HepG2 (cell line): Measurements from ENCODE around the gene GRM2. TPM values are rescaled to one million over a fixed set of nuclear protein-coding genes. Genes with fewer than 3 reads are reported as not detected.

Source experiments
- ATAC-seq: fragments of 200-7000 bp; cut with Tn5 transposase; 3 replicates; pipeline ENCODE4 v1.9.1; 2020; ENCODE audit warnings: mild to moderate bottlenecking, moderate library complexity
- BruUV-seq: library from RNA; stranded (reverse); fragments of 400-500 nt; replicated peaks from 2 replicates; lab custom pipeline; 2021; lab: Mats Ljungman, UMichigan
- CTCF ChIA-PET: fragments of 300-600 bp; formaldehyde crosslinking; extraction: SDS; loops from one replicate; lab custom pipeline; 2021; ENCODE audit warnings: low total read pairs, inconsistent platforms, low intra/inter-chr PET ratio; lab: Yijun Ruan, JAX
- POLR2A ChIA-PET: fragments of 350-600 bp; sonication (Branson Sonifier 250); formaldehyde crosslinking; loops from one replicate; lab custom pipeline; 2020; ENCODE audit warnings: antibody characterized with exemption, inconsistent platforms; lab: Yijun Ruan, JAX
- DNase-seq: peaks from one replicate; pipeline ENCODE4 v3.0.0-alpha.2; 2015; ENCODE audit warnings: low spot score
- FAIRE-seq: peaks from 3 replicates; lab custom pipeline; 2011; peaks lifted over from hg19 to GRCh38; lab: Jason Lieb, UNC
- H2AFZ ChIP-seq: one replicate; pipeline ENCODE4 v1.6.1; 2011; ENCODE audit warnings: low read length, inconsistent platforms
- H3K27ac ChIP-seq: fragments of 300-600 bp; 3 replicates; pipeline ENCODE4 v1.8.0; 2011; ENCODE audit warnings: mixed run types, mild to moderate bottlenecking, mixed read lengths, low read length, inconsistent platforms; ENCODE audit not compliant: insufficient read depth; ENCODE audit errors: extremely low read length
- H3K27me3 ChIP-seq, 2 experiments: fragments of 200-600 bp in 1 of 2; 2 replicates in 1 of 2; 3 replicates in 1 of 2; pipeline versions ENCODE4 v1.6.0 to v1.8.0; 2011; ENCODE audit warnings: low read length in 2 of 2, mild to moderate bottlenecking in 2 of 2, moderate library complexity in 2 of 2, inconsistent platforms in 1 of 2; ENCODE audit not compliant: insufficient read depth in 2 of 2, control insufficient read depth in 1 of 2
- H3K36me3 ChIP-seq, 2 experiments: fragments of 200-600 bp in 1 of 2; replicated peaks in 1 of 2; 2 replicates in 1 of 2; 3 replicates in 1 of 2; pipeline versions ENCODE4 v1.5.1 to v1.8.0; 2011; ENCODE audit warnings: low read length in 2 of 2, inconsistent platforms in 1 of 2; ENCODE audit not compliant: insufficient read depth in 2 of 2, control insufficient read depth in 1 of 2
- H3K4me1 ChIP-seq: 2 replicates; pipeline ENCODE4 v1.5.1; 2012; ENCODE audit warnings: low read length, inconsistent platforms; ENCODE audit not compliant: insufficient read depth
- H3K4me2 ChIP-seq: 2 replicates; pipeline ENCODE4 v1.6.0; 2011; ENCODE audit warnings: low read depth, low read length, inconsistent platforms
- H3K4me3 ChIP-seq, 3 experiments: fragments of 200-600 bp in 1 of 3; sonication (generic), shearing (Covaris generic) in 1 of 3; replicated peaks in 1 of 3; 2 replicates each; pipeline ENCODE4 v1.5.1; 2011 to 2016; ENCODE audit warnings: low read length in 3 of 3, inconsistent platforms in 2 of 3, low read depth in 2 of 3, mild to moderate bottlenecking in 2 of 3, control low read depth in 1 of 3, mixed read lengths in 1 of 3; ENCODE audit not compliant: insufficient read depth in 1 of 3
- H3K79me2 ChIP-seq: one replicate; pipeline ENCODE4 v1.6.1; 2011; ENCODE audit warnings: low read length, inconsistent platforms; ENCODE audit not compliant: insufficient read depth
- H3K9ac ChIP-seq: 2 replicates; pipeline ENCODE4 v1.6.0; 2011; ENCODE audit warnings: mild to moderate bottlenecking, low read depth, low read length, inconsistent platforms; ENCODE audit not compliant: insufficient read depth
- H3K9me3 ChIP-seq: 2 replicates; pipeline ENCODE4 v1.5.1; 2012; ENCODE audit warnings: mild to moderate bottlenecking, low read length
- H4K20me1 ChIP-seq: 2 replicates; pipeline ENCODE4 v1.6.0; 2011; ENCODE audit warnings: inconsistent platforms, mild to moderate bottlenecking, low read length, moderate library complexity; ENCODE audit not compliant: insufficient read depth
- CENPT ChIP-seq: sonication (generic); formaldehyde crosslinking; IDR thresholded peaks from 2 replicates; pipeline ENCODE4 v1.8.0; 2022; ENCODE audit warnings: low read depth, mild to moderate bottlenecking, moderate library complexity, missing genetic modification reagents
- GPN1 ChIP-seq: sonication (generic); formaldehyde crosslinking; IDR thresholded peaks from 2 replicates; pipeline ENCODE4 v1.5.1; 2020; ENCODE audit warnings: missing genetic modification reagents, borderline replicate concordance
- HDAC6 ChIP-seq: fragments of 200-600 bp; sonication (generic); IDR thresholded peaks from 2 replicates; pipeline ENCODE4 v1.7.0; 2017; ENCODE audit warnings: mild to moderate bottlenecking, antibody characterized with exemption, low read length, low read depth
- MTF2 ChIP-seq: sonication (generic); formaldehyde crosslinking; IDR thresholded peaks from 2 replicates; pipeline ENCODE4 v1.5.0; 2020; ENCODE audit warnings: missing genetic modification reagents, borderline replicate concordance
- PLRG1 ChIP-seq: fragments of 450-650 bp; conservative IDR thresholded peaks from 2 replicates; pipeline ENCODE4 v1.6.1; 2016
- SIN3B ChIP-seq: fragments of 150-350 bp; IDR thresholded peaks from 2 replicates; pipeline ENCODE4 v1.6.1; 2014; ENCODE audit warnings: low read length
- TCF12 ChIP-seq, 2 experiments: fragments of 450-650 bp in 1 of 2; sonication (generic) in 1 of 2; formaldehyde crosslinking in 1 of 2; IDR thresholded peaks; 2 replicates each; pipeline versions ENCODE4 v1.6.1 to v1.8.0; 2017 to 2022; ENCODE audit warnings: antibody characterized with exemption in 1 of 2, mild to moderate bottlenecking in 1 of 2, missing genetic modification reagents in 1 of 2, moderate library complexity in 1 of 2
- TFE3 ChIP-seq: IDR thresholded peaks from 2 replicates; pipeline ENCODE4 v1.6.1; 2016
- ZNF709 ChIP-seq: sonication (generic); formaldehyde crosslinking; IDR thresholded peaks from 2 replicates; pipeline ENCODE4 v1.5.0; 2020; ENCODE audit warnings: mild to moderate bottlenecking, missing genetic modification reagents
- ZNF710 ChIP-seq: sonication (generic); formaldehyde crosslinking; IDR thresholded peaks from 2 replicates; pipeline ENCODE4 v1.5.0; 2020; ENCODE audit warnings: mild to moderate bottlenecking, missing genetic modification reagents, borderline replicate concordance
- in situ Hi-C: cut with HindIII; loops from 2 replicates; pipeline ENCODE4 v1.10.0; 2017; ENCODE audit warnings: low pct_unique_long_range_greater_than_20kb; ENCODE audit not compliant: extremely low pct_ligation_motif_present
- intact Hi-C: fragments of 100-400 bp; cut with micrococcal nuclease; formaldehyde crosslinking; loops from one replicate; pipeline ENCODE4 v1.10.0; 2022; ENCODE audit not compliant: unreplicated experiment
- polyA plus RNA-seq, 8 experiments: library from polyadenylated mRNA; depleted of rRNA in 3 of 8; stranded (reverse) in 7 of 8; unstranded in 1 of 8; fragments of >200 nt; fragmentation: Illumina TruSeq in 4 of 8; extraction: Trizol in 4 of 8; gene quantifications; 2 replicates each; pipeline versions ENCODE4 v1.2.1 to v1.2.3, GENCODE V29; 2011 to 2016; ENCODE audit warnings: low read depth in 4 of 8, missing spikeins in 1 of 8, mixed read lengths in 1 of 8; ENCODE audit not compliant: insufficient read depth in 1 of 8
- total RNA-seq, 5 experiments: library from RNA; depleted of rRNA; stranded (reverse); fragments of >200 nt; fragmentation: Illumina TruSeq; extraction: Trizol; gene quantifications; 2 replicates each; pipeline ENCODE4 v1.2.3, GENCODE V29; 2016; ENCODE audit warnings: low read depth in 1 of 5
- TF ChIP-seq, protein P1 (sequence below): sonication (generic); formaldehyde crosslinking; IDR thresholded peaks from 2 replicates; pipeline ENCODE4 v1.5.0; 2020; ENCODE audit warnings: mild to moderate bottlenecking, missing genetic modification reagents
- TF ChIP-seq, protein P2 (sequence below): sonication (generic); formaldehyde crosslinking; IDR thresholded peaks from 2 replicates; pipeline ENCODE4 v1.4.0; 2020; ENCODE audit warnings: mild to moderate bottlenecking, missing genetic modification reagents
- TF ChIP-seq, protein P3 (sequence below): sonication (generic); formaldehyde crosslinking; IDR thresholded peaks from 2 replicates; pipeline ENCODE4 v1.4.0; 2020; ENCODE audit warnings: missing genetic modification reagents, mild to moderate bottlenecking, borderline replicate concordance

GRM2 gene
- total and polyA plus RNA-seq, 2 of the 13 experiments (the other 11 are each of a cell fraction or from before 2014, with no cell fraction given) = 0.04 to 0.07 TPM

DNA sequence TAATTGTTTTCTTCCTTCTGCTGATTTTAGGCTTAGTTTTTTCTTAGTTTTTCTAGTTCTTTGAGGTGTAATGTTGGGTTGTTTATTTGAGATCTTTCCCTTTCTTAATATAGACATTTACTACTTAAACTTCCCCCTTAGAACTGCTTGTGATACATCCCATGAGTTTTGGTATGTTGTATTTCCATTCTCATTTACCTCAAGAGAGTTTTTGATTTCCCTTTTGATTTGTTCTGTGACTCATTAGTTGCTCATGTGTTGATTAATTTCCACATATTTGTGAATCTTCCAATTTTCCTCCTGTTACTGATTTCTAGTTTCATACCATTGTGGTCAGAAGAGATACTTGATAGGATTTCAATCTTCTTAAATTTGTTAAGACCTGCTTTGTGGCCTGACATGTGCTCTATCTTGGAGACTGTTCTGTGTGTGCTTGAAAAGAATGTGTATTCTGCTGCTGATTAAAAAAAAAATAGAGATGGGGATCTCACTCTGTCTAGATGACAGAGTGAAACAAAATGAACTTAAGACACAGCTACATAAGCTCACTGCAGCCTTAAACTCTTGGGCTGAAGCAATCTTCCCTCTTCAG lies 22.3 kb downstream of the GRM2 start:
- no peak overlapping the region for H3K4me3 ChIP-seq
- ATAC-seq = no peak
- no peak overlapping the region for H3K27ac ChIP-seq
- no peaks in the 10 kb centered on the region for H3K36me3 ChIP-seq
- H3K27me3 ChIP-seq = peaks cover 0 to 2% of the 10 kb centered on the region in 2 experiments; a peak in 2 of 5 replicates
- H2AFZ ChIP-seq = no peak overlapping the region
- BruUV-seq = no TSS peak
- intact Hi-C loops = no loop called here
- H3K9me3 ChIP-seq = no peaks in the 10 kb centered on the region
- CTCF ChIA-PET = no interaction called here
- no peaks in the 10 kb centered on the region for H4K20me1 ChIP-seq
- no peaks in the 10 kb centered on the region for H3K79me2 ChIP-seq
- in situ Hi-C loops = no loop called here
- peaks cover 2% of the 10 kb centered on the region for H3K4me1 ChIP-seq
- FAIRE-seq = no peak
- H3K9ac ChIP-seq = no peak overlapping the region
- POLR2A ChIA-PET = no interaction called here
- DNase-seq = no peak
- H3K4me2 ChIP-seq = no peak overlapping the region
- TF ChIP-seq, protein P1, sequence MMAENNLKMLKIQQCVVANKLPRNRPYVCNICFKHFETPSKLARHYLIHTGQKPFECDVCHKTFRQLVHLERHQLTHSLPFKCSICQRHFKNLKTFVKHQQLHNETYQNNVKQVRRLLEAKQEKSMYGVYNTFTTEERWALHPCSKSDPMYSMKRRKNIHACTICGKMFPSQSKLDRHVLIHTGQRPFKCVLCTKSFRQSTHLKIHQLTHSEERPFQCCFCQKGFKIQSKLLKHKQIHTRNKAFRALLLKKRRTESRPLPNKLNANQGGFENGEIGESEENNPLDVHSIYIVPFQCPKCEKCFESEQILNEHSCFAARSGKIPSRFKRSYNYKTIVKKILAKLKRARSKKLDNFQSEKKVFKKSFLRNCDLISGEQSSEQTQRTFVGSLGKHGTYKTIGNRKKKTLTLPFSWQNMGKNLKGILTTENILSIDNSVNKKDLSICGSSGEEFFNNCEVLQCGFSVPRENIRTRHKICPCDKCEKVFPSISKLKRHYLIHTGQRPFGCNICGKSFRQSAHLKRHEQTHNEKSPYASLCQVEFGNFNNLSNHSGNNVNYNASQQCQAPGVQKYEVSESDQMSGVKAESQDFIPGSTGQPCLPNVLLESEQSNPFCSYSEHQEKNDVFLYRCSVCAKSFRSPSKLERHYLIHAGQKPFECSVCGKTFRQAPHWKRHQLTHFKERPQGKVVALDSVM (CRISPR knock-in tag) = no peak
- TF ChIP-seq CENPT (CRISPR knock-in tag) (no peak), TFE3 (CRISPR knock-in tag) (no peak), MTF2 (no peak), SIN3B (no peak), ZNF709 (CRISPR knock-in tag) (no peak), ZNF710 (CRISPR knock-in tag) (no peak), HDAC6 (no peak), TCF12 (IDR thresholded peaks at IDR 0.05) (no peak), TCF12 (CRISPR knock-in tag; IDR thresholded peaks at IDR 0.05) (no peak), GPN1 (CRISPR knock-in tag) (no peak), PLRG1 (no peak)
- TF ChIP-seq, protein P2, sequence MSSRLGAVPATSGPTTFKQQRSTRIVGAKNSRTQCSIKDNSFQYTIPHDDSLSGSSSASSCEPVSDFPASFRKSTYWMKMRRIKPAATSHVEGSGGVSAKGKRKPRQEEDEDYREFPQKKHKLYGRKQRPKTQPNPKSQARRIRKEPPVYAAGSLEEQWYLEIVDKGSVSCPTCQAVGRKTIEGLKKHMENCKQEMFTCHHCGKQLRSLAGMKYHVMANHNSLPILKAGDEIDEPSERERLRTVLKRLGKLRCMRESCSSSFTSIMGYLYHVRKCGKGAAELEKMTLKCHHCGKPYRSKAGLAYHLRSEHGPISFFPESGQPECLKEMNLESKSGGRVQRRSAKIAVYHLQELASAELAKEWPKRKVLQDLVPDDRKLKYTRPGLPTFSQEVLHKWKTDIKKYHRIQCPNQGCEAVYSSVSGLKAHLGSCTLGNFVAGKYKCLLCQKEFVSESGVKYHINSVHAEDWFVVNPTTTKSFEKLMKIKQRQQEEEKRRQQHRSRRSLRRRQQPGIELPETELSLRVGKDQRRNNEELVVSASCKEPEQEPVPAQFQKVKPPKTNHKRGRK (CRISPR knock-in tag) = no peak
- TF ChIP-seq, protein P3, sequence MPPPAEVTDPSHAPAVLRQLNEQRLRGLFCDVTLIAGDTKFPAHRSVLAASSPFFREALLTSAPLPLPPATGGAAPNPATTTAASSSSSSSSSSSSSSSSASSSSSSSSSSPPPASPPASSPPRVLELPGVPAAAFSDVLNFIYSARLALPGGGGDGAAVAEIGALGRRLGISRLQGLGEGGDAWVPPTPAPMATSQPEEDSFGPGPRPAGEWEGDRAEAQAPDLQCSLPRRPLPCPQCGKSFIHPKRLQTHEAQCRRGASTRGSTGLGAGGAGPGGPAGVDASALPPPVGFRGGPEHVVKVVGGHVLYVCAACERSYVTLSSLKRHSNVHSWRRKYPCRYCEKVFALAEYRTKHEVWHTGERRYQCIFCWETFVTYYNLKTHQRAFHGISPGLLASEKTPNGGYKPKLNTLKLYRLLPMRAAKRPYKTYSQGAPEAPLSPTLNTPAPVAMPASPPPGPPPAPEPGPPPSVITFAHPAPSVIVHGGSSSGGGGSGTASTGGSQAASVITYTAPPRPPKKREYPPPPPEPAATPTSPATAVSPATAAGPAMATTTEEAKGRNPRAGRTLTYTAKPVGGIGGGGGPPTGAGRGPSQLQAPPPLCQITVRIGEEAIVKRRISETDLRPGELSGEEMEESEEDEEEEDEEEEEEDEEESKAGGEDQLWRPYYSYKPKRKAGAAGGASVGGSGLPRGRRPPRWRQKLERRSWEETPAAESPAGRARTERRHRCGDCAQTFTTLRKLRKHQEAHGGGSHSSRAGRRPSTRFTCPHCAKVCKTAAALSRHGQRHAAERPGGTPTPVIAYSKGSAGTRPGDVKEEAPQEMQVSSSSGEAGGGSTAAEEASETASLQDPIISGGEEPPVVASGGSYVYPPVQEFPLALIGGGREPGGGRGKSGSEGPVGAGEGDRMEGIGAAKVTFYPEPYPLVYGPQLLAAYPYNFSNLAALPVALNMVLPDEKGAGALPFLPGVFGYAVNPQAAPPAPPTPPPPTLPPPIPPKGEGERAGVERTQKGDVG (CRISPR knock-in tag) = no peak
